GM10266 (cell line): ENCODE data around the gene TBCA.

ENCODE experiments used
- DNase-seq: peaks from one replicate; pipeline ENCODE4 v3.0.0; 2012; ENCODE audit errors: extremely low spot score
- TF ChIP-seq, protein P1 (sequence below): IDR thresholded peaks from 2 replicates; pipeline ENCODE4 v1.5.1; 2012; ENCODE audit warnings: mild to moderate bottlenecking, low read depth; ENCODE audit not compliant: control insufficient read depth, insufficient read depth; ENCODE audit errors: missing control alignments

TBCA gene

DNA sequence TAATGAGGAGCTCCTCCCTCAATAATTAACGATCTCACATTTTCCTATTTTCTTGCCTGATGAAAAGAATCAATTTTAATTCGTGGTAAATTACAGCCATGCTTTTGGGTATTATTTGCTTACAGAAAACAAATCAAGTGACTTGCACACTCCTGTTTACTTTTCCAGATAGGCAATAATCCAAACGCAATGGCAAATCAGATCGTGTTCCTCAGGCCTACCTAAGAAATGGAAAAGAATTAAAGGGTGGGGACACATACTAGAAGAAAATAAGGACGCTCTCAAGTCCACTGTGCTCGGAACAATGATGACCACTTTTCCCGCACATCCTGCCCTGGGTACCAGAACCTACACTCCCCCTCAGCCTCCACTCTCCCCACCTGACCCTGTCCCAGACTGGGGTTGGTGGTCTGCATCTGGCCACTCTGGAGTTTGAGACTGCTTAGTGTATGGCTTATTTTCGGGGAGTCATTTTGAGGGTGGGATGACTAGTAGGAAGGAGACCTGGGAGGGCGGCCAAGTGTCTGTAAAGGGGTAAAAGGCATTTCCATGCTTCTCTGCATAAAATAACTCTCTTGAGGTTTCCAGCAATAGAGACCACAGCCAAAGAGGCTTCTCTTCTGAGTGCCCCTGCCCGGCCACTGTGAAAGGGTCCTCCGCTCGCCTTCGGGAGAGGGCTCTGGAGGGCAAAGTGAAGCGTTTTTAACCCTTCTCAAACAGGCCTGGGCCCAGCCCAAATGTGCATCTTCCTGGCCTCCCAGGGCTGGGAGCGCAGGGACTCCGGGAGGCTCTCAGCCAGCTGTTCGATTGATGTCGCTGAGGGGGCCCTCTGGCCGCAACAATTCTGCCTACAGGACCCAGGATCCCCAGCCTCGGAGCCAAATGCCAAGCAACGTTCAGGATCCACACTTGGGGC, 133.1 kb downstream of the TBCA start:
- no peak for DNase-seq
- TF ChIP-seq, protein P1, sequence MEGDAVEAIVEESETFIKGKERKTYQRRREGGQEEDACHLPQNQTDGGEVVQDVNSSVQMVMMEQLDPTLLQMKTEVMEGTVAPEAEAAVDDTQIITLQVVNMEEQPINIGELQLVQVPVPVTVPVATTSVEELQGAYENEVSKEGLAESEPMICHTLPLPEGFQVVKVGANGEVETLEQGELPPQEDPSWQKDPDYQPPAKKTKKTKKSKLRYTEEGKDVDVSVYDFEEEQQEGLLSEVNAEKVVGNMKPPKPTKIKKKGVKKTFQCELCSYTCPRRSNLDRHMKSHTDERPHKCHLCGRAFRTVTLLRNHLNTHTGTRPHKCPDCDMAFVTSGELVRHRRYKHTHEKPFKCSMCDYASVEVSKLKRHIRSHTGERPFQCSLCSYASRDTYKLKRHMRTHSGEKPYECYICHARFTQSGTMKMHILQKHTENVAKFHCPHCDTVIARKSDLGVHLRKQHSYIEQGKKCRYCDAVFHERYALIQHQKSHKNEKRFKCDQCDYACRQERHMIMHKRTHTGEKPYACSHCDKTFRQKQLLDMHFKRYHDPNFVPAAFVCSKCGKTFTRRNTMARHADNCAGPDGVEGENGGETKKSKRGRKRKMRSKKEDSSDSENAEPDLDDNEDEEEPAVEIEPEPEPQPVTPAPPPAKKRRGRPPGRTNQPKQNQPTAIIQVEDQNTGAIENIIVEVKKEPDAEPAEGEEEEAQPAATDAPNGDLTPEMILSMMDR, result no peak

DNA sequence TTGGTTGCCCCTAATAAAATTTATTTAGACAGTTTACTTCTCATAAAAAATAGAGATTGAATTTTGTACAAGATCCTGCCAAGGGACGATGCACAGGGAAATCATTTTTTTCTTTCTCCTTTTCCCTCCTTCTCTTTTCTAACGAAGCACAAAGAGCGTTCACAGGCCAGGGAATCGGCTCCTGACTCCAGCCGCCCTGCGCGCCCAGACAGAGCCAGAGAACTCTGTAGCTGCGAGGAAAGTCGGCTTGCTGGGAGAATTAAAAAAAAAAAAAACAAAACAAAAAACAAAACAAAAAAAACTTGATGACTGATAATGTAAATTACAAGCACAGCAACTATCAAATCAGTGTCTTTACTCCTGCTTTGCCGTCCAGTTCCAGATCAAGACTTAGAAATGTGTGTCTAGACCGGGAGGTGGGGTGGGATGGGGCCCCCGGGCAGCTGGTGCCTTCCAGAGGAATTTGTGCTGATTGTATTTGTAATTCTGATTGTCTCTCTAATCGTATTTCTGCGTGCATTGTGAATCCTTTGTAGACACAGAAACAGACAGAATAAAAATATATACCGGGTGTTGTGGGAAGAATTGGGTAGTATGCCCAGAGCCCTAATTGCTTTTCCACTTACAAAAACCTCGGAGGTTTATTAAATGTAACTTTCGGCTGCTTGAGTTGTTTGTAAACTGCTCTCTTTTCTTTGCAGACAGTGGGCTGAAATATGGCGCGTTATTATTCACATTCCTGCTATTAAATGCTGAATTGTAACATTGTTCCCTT, 134.0 kb downstream of the TBCA start:
- TF ChIP-seq, protein P1, result no peak
- DNase-seq, result no peak

GRCh38 chr5:77641397-77641943, 134.7 kb downstream of the TBCA start:
- no peak for DNase-seq
- TF ChIP-seq, protein P1, result no peak
